Bronchial epithelial cell (primary cell): ENCODE results near the gene TESK2. TPM values are rescaled to one million over a fixed set of nuclear protein-coding genes. Genes with fewer than 3 reads are reported as not detected.

Experiments
- DNase-seq: peaks from one replicate; pipeline ENCODE4 v3.0.0-alpha.2; 2010; ENCODE audit warnings: low read depth
- FAIRE-seq: peaks from 2 replicates; lab custom pipeline; 2011; peaks lifted over from hg19 to GRCh38; lab: Jason Lieb, UNC
- H3K27me3 ChIP-seq: 2 replicates; pipeline ENCODE4 v1.5.1; 2011; ENCODE audit warnings: low read length; ENCODE audit not compliant: control insufficient read depth, insufficient read depth
- H3K36me3 ChIP-seq: 2 replicates; pipeline ENCODE4 v1.5.1; 2011; ENCODE audit warnings: low read length; ENCODE audit not compliant: control insufficient read depth, insufficient read depth
- H3K4me3 ChIP-seq: 2 replicates; pipeline ENCODE4 v1.5.1; 2011; ENCODE audit warnings: mild to moderate bottlenecking, low read depth, low read length, control low read depth
- CTCF ChIP-seq: IDR thresholded peaks from 2 replicates; pipeline ENCODE4 v1.5.1; 2011; ENCODE audit warnings: mild to moderate bottlenecking, moderate library complexity, low read length, control low read depth, inconsistent platforms; ENCODE audit not compliant: insufficient read depth, severe bottlenecking
- total RNA-seq: library from RNA; depleted of rRNA; stranded (reverse); fragments of >200 nt; gene quantifications from 2 replicates; pipeline ENCODE4 v1.2.1, GENCODE V29; 2014

TESK2 gene
- total RNA-seq, 1 donor from 2014 or later: 1.6 TPM

- Histone ChIP-seq H3K27me3 (no peaks in the 10 kb centered on the region), H3K4me3 (no peak overlapping the region), H3K36me3 (no peaks in the 10 kb centered on the region)
- peak; percentile 81 for DNase-seq
- FAIRE-seq: no peak
- no peak for TF ChIP-seq CTCF
Observed at GRCh38 chr1:45348966-45349677, 141.8 kb downstream of the TESK2 start.

- DNase-seq: peak; percentile 62
- no peak for FAIRE-seq
Observed at GRCh38 chr1:45348609-45348965, 142.4 kb downstream of the TESK2 start.

GRCh38 chr1:45348020-45348419 lies 142.9 kb downstream of the TESK2 start:
- FAIRE-seq (no peak), DNase-seq (peak; percentile 58)
- Histone ChIP-seq H3K36me3 (no peaks in the 10 kb centered on the region), H3K4me3 (no peak overlapping the region), H3K27me3 (no peaks in the 10 kb centered on the region)
- TF ChIP-seq CTCF: no peak

More at GRCh38 chr1:45348609-45348965, 142.4 kb downstream of the TESK2 start:
- H3K4me3 ChIP-seq: no peak overlapping the region
- TF ChIP-seq CTCF: no peak
- H3K27me3 ChIP-seq: no peaks in the 10 kb centered on the region
- H3K36me3 ChIP-seq: no peaks in the 10 kb centered on the region

- peaks cover 10% of the 10 kb centered on the region for H3K36me3 ChIP-seq
- no peak for TF ChIP-seq CTCF
- H3K27me3 ChIP-seq: no peaks in the 10 kb centered on the region
- DNase-seq: no peak
- H3K4me3 ChIP-seq: no peak overlapping the region
- FAIRE-seq: no peak
Observed at GRCh38 chr1:45346473-45346872, 144.5 kb downstream of the TESK2 start.

GRCh38 chr1:45345014-45345413 lies 145.9 kb downstream of the TESK2 start:
- H3K27me3 ChIP-seq: no peaks in the 10 kb centered on the region
- no peak overlapping the region for H3K4me3 ChIP-seq
- FAIRE-seq (no peak), DNase-seq (no peak)
- no peak for TF ChIP-seq CTCF
- H3K36me3 ChIP-seq: peaks cover 10% of the 10 kb centered on the region

GRCh38 chr1:45344499-45344898 lies 146.5 kb downstream of the TESK2 start:
- FAIRE-seq (no peak), DNase-seq (no peak)
- H3K4me3 ChIP-seq: no peak overlapping the region
- H3K36me3 ChIP-seq: peaks cover 10% of the 10 kb centered on the region
- H3K27me3 ChIP-seq: no peaks in the 10 kb centered on the region
- no peak for TF ChIP-seq CTCF
